GM11168 (cell line): ENCODE data around the gene HEATR1.

Experiments used
- in situ Hi-C: fragments of 300-500 bp; cut with MboI; formaldehyde crosslinking; loops from one replicate; pipeline ENCODE4 v1.12.0; 2022; ENCODE audit warnings: low sequenced_read_pairs; ENCODE audit not compliant: unreplicated experiment

Gene HEATR1

DNA sequence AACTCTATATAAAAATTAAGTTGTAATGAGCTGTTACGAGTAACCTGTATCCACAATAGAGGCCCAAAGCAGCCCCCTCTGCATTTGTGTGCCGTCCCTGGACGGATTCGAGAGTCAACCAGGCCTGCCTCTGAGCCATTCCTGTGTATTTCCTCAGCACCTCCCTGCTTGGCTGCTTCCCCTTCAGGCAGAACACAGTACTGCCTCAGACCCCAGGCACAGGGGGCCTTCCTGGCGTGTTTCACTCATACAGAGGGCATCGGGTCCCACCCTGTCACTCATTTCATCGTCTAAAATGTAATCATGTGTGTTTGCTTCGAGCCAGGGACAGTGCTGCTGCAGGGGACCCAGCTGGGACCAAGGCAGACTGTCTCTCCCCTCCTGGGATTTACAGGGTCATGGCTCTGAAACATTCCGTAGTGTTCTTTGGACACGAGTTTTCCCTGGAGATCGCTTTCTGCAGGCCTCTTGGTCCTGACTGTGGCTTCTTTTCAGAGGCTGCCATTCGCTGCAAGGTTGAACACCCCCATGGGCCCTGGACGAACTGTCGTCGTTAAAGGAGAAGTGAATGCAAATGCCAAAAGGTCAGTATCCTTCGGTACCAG lies 61.1 kb downstream of the HEATR1 start:
- in situ Hi-C loops, result no loop called here

DNA sequence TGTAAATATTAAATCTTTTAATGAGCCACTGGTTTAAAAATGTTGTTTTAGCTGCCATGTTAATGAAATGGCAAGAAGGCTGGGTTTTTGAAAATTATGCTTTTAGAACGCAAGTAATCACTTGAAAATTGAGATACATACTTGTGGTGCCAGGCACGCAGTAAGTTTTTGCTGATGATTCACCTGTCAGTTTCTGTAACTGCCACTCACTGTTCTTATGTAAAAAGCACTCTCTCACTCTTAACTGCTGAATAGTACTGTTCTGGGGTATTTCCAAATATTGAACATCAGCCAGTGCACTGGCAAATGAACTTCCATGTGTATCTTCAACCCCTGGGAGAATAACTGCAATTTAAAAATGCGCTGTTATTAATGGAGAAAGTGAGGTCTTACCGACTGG lies 62.6 kb downstream of the HEATR1 start:
- in situ Hi-C loops, result no loop called here

DNA sequence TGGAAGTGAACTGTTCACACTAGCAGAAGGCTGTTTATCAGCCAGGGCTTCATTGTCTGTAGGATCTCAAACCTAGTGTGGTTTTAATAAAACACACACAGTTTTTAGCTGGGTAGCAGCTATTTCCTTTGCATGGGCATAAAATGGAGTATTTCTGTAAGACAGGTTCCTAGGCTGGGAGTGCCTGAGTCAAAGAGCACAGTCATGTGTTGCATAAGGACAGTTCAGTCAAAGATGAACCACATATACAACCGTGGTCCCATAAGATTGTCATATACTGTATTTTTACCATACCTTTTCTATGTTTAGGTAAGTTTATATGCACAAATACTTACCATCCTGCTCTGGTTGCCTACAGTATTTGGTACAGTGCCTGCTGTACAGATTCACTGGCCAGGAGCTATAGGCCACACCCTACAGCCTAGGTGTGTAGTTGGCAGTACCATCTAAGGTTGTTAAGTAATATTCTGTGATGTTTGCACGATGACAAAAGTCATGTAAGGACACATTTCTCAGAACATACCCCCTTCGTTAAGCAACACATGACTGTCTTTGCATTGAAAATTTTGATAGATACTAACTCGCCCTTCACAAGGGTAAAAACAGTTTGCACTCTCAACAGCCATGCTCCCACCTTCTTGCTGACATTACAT lies 63.4 kb downstream of the HEATR1 start:
- in situ Hi-C loops, result no loop called here

DNA sequence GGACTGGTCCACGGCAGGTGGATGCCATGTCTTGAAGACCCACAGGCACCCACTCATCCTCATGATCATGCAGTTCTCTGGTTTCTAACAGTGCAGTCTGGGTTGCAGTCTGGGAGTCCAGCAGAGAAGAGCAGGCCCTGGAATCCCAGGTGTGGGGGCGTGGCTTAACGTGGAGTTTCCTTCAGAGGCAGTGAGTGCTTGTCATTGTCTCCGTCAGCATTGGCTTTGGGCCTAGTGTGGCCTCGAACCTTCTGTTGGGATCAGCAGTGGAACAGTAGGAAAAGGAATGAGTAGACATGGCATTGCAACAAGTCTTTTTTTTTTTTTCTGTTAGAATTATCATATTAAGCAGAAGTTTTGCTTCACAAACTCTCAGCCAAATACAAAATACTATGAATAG lies 67.8 kb downstream of the HEATR1 start:
- in situ Hi-C loops, result no loop called here

DNA sequence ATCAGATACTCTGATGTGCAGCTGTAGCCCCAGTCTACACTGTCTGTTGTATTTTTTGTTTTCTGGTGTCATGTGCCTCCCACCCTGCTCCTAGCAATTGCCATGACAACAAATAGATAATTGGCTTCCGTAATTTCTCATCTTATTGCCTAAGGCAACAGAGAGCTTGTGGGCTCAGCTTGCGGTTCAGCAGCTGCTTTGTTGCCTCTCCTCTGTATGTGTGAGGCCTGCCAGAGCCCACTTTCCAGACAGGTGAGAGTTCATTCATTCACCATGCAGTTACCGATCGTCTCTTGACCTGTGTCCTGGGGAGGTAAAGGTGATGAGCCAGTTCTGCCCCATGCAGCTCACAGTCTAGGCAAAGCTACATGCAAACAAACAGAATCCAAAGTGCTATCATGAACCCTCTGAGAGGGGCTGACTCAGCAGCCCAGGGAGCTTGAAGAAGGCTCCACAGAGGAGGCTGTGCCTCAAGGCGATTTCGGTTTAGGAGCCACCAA lies 68.6 kb downstream of the HEATR1 start:
- in situ Hi-C loops, result no loop called here

DNA sequence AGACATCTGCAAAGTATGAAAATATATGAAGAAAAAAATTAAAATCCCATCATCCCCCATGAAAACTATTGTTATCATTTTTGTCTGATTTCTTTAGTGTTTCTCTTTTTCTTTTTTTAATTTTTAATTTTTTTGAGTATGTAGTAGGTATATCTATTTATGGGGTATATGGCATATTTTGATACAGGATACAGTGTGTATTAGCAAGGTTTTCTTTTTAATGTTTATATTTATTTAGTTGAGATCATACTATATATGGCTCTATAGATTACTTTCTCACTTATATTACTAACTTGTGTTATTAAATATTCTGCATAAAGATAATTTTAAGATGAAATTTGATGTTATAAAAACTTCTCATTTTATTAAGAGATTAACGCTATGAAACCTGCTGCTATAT lies 69.1 kb downstream of the HEATR1 start:
- in situ Hi-C loops, result no loop called here

DNA sequence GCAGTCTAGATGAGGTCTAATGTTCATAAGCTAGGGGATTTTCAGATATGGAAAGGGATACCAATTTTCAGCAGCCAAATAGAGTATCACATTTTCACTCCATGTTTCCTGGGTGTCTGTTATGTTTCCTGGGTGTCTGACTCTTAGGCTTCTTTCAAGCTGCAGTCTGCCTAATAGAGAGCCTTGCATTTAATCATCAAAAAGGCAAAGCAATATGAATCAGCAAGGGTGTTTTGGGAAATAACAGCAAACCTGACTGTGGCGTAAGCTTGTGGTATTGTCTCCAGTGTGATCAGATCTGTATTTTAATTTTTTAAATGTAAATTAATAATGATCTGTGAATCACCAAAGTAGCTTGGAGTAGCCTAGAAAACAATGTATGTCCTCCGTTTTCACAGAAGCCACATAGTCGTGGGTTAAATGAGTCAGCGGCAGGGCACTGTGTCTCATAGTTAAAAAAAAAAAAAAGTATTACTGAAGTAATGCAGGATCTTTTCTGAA lies 70.1 kb downstream of the HEATR1 start:
- in situ Hi-C loops, result no loop called here

DNA sequence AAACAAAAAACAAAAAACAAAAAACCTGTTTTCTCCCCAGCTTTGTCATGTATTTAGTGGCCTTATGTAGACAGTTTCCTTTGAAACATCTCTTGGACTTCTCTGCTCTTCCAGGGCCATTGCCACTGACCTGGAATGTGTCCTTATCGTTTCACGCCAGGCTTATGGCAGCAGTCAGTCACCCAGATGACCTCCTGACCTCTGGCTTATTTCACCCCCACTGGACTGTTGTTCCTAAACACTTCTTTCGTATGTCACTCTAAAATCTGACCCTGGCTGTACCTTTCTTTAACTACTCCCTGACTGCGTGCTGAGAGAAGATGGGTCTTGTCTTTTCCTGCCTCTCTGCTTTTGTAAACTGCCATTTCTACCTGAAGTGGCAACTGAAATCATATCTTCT lies 71.5 kb downstream of the HEATR1 start:
- in situ Hi-C loops, result no loop called here

DNA sequence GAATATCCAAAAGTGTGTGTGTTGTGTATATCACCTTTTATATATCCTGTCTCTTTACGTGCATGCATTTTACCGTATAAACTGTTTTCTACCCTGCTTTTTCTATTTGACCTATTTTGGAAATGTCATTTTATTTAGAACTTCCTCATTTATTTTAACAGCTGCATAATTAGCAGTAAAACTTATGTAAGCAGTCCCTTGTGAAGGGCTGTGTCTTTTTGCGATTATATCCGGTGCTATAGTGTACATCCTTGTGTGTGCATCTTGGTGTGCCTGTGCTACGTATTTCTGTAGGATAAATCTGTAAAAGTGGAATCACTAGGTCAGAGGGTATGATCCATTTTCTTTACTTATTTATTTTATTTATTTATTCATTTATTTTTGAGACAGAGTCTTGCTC lies 73.4 kb downstream of the HEATR1 start:
- in situ Hi-C loops, result no loop called here

DNA sequence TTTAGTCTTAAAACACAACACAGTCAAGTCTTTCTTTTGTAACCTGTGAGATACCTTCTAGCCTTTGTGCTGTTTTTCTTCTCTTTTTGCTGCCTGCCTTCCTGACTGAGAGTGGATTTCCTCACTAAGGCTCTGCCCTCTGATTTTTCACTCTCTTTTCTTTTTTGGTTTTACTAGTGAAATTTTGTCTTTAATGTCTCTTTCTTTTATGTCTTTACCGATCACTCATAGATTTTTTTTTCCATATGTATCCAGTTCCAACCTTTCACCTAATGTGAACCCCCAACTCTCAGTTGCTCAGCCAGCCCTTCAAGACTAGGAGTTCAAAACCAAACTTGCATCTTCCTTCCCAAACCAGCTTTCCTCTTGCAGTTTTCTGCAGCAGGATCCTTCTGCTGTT lies 74.0 kb downstream of the HEATR1 start:
- in situ Hi-C loops, result no loop called here

DNA sequence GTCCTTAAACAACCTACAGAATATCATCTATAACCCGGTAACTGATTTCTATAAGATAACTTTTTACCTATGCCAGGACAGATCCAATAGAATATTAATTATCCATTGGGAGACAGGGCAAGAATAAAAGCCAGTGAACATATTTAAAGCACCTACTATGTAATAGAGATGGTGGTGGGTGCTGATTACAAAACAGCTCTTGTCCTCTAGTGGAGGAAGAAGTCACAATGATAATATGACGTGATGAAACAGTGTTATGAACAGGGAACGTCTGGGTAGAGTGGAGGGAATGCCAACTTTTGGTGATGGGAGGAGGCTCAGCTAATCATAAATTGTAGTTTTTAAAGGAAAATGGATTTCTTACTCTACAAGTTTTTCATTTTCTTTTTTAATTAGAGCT lies 78.2 kb downstream of the HEATR1 start:
- in situ Hi-C loops, result no loop called here

DNA sequence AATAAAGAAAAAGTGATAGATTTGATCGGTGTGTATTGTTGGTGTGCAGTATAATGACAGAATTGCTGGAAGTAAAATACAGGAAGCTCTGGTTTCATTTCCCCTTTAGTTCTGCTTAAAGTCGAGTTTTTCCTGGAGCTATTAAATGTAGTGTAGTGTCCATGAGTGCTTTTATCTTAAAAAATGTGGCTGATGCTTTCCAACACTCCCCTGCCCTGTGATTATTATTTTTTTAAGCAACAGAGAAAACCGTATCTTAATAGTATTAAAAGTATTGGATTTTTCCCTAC lies 79.5 kb downstream of the HEATR1 start:
- in situ Hi-C loops, result no loop called here

DNA sequence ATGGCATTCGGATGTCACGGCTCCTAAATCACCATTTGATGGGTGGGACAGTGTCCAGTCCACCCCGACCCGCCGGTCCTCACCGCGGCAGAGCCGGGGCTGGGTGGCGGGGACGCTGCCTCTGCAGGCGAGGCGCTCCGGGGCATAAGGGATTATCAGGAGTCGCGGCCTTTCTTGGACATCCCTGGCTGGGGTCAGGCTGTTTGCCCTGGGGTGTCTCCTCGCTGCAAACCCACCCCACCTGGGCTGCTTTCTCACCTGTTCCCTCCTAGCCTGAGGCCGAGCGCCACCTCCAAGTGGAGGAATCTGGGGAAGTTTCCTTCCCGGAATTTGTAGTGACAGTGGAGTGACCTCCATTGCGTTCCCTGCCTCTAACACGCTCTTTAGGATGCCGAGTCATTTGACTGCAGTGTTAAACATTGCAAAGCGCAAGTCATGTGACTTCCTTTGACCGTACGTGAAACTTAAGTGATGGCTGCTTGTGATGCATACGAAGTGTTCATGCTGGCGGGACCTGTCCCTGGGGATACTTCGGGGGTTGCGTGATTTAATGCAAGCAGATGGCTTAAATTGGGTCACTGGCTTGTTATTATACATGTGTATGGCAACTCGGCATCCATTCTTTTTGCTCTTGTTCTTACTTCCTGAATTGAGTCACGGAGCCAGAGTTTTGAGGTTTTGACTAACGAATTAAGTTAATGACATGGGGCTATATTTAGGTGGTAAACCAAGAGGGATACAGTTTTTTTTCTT lies 80.0 kb downstream of the HEATR1 start:
- in situ Hi-C loops, result no loop called here

DNA sequence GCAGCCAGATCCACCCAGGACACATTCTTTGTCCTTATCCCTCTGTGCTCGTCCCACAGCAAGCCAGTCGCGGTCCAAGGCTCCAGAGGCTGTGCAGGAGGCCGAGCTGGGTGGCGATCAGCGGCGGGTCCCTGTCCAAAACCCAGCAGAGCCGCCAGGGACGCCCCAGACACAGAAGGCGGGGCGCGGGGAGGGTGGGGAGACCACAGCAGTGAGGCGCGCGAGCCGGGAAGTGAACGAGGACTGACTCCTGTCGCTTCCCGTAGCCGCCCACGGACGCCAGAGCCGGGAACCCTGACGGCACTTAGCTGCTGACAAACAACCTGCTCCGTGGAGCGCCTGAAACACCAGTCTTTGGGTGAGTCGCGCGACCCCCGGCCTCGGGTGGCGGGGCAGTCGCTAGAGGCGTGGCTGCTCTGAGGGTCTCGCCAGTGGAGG lies 80.6 kb downstream of the HEATR1 start, which contains the start of gene LGALS8:
LGALS8 (plus strand) TSS at position 279 of the 438 bp plus-strand sequence. CDS start 2,089 bp downstream, outside the sequence.
- in situ Hi-C loops, result no loop called here

DNA sequence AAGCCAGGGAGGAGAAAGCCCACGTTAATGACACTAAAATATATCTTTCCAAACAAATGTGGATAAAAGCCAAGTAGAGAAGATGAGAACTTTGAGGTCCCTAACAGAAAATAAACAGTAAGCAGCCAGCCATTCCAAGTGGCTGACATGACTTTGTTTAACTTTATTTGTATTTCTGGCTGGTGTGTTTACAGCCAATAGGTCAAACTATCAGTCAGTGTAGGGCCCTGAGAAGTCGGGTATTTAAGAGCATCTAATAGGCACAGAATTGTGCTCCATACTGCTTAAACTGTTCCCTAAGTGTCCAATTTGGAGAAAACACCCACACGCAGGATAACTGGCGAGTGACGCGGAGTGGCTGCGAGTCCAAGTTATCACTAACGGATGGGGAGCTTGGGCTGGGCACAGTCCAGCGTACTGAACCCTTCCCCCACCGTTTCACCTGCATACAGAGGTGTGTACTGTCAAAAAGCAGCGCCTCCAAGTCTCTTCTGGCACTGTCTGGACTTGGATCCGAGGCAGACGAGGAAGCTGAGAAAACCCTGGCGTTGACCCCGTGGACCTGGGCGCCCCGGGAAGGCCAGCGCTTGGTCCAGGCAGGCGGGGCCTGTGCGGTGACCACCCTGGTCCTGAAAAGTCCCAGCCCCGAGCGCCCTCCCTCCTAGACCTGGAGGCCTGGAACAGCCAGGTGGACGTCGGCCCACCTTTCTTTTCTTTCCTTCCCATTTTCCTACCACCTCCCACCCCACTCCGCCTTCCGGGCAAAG lies 81.2 kb downstream of the HEATR1 start:
- in situ Hi-C loops, result no loop called here

DNA sequence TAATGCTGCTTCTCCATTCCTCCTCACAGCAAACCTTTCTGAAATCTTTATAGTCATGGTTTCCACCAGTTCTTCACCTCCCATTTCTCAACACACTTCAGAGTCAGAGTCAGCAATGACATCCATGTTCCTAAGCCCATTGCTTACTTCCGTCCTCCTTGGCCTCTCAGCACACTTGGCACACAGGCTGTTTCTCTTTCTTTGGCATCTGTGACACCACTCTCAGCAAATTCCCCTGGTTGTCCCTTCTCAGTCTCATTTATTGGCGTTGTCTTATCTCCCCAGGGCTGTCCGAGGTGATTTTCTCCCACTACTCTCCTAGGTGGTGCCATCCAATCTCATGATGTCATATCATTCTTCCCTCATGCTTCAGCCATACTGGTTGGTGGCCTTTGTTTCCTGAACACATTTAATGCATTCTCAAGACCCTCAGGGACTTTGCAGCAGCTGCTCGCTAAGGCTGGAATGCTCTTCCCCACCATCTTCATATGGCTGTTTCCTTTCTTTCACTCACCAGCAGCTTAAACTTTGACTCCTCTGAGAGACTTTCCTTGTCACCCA lies 83.8 kb downstream of the HEATR1 start:
- in situ Hi-C loops, result no loop called here

DNA sequence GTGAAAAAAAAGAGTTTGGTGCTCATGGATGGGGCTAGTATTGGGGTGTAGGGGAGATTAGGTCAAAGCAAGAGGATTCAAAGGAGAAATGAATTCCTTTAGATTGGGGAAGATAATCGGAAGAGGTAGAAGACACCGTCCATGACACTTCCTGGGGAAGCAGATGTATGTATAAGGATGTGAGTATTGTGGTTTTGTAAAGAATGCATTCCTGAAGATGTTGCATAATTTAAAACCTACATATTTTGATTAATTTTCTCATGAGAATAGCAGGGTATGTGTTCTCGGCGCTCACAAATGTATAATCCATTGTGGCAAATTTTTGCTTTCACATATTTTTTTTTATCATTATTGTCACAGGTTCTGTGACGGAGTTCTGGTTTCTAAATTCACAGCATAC lies 86.0 kb downstream of the HEATR1 start:
- in situ Hi-C loops, result no loop called here

DNA sequence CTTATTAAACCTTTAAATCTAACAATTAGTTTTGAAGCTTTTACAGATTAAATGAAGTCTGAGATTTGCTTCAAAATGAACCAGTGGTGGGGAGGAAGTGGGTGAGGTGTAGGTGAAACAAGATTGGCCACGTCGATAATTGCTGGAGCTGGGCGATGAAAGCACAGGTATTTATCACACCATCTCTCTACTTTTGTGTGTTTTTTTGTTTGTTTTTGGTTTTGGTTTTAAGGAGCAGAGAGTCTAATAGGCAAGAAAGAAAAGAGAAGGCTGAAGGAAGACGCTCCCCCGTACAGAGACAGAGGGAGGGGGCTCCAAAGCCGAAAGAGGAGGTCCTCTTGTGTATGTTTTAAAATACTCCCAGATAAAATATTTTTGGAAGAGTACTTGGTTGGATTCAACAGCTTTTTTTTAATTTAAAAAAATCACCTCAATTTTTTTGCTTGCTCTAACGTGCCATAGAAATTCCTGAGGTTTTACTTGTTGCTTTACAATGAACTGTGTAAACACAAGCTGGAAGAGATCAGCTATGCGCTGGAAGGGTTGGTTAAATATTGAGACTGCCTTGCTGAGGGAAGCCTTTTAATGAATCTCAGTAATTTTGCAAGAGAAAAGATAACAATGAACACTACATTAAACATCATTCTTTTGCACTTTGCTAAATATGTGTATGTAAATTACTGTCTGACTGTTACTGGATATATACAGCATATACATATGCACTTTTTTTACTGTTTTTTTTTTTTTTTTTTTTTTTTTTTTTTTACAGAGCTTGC lies 87.2 kb downstream of the HEATR1 start:
- in situ Hi-C loops, result no loop called here

DNA sequence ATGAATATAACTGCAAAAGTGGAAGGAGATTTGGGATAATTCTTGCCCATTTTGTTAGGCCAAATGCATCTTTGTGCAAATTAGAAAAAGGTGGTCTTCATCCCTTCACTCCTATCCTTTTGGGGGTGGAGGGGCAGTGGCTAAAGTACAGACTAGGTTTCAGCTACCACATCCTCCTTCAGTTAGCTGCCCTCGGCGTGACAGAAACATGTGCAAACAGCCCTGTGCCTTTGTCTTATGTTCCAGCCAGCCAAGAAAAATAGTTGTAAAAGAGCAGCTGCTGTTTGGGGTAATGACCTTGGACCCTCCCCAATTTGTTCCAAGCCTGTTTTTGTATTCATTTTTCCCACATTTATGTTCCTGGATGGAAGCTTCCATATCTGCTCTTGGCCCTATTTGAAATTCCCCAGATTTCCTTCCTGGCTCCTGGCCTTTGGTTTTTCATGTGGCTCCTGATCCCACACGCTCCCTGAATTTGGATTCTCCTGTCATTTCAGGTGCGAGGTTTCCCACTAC lies 88.8 kb downstream of the HEATR1 start:
- in situ Hi-C loops, result no loop called here
